Common myeloid progenitor, CD34-positive (primary cell): ENCODE results near the gene RAB15.
A peak's percentile ranks its signal among the peaks of the same experiment; 100 is the strongest.

Source experiments
- CTCF ChIA-PET: fragments of 350-600 bp; sonication (Branson Sonifier 250); formaldehyde crosslinking; loops from one replicate; lab custom pipeline; 2021; ENCODE audit warnings: antibody characterized with exemption; lab: Charles Lee
- POLR2A ChIA-PET: fragments of 350-600 bp; sonication (Branson Sonifier 250); formaldehyde crosslinking; loops from one replicate; lab custom pipeline; 2021; ENCODE audit warnings: antibody characterized with exemption; lab: Charles Lee
- DNase-seq, 3 donors: peaks; one replicate each; pipeline versions ENCODE4 v3.0.0 to v3.0.0-alpha.2; 2013
- H3K27ac ChIP-seq, 2 experiments: 1 replicate in 1 of 2; 2 replicates in 1 of 2; pipeline ENCODE4 v1.7.0; 2013; ENCODE audit warnings: inconsistent platforms in 2 of 2, low read length in 2 of 2, mild to moderate bottlenecking in 2 of 2, low read depth in 1 of 2, moderate library complexity in 1 of 2; ENCODE audit not compliant: severe bottlenecking in 2 of 2, insufficient read depth in 1 of 2, poor library complexity in 1 of 2
- H3K27me3 ChIP-seq, 5 experiments: replicated peaks in 2 of 5; 1 replicate in 3 of 5; 2 replicates in 2 of 5; pipeline versions ENCODE4 v1.6.1 to v1.7.0; 2013; ENCODE audit warnings: low read length in 4 of 5, mild to moderate bottlenecking in 2 of 5, moderate library complexity in 2 of 5, inconsistent platforms in 1 of 5; ENCODE audit not compliant: insufficient read depth in 5 of 5, control insufficient read depth in 4 of 5
- H3K36me3 ChIP-seq, 4 experiments: 1 replicate in 2 of 4; 2 replicates in 2 of 4; pipeline versions ENCODE4 v1.6.1 to v1.7.0; 2013; ENCODE audit warnings: low read length in 3 of 4, control low read depth in 1 of 4, mild to moderate bottlenecking in 1 of 4; ENCODE audit not compliant: control insufficient read depth in 4 of 4, insufficient read depth in 4 of 4
- H3K4me1 ChIP-seq, 4 experiments: 1 replicate in 3 of 4; 2 replicates in 1 of 4; pipeline versions ENCODE4 v1.6.1 to v1.7.1; 2013; ENCODE audit warnings: low read length in 3 of 4, mild to moderate bottlenecking in 3 of 4, control low read depth in 1 of 4, inconsistent platforms in 1 of 4, moderate library complexity in 1 of 4; ENCODE audit not compliant: control insufficient read depth in 4 of 4, insufficient read depth in 4 of 4; ENCODE audit errors: control extremely low read depth in 1 of 4
- H3K4me3 ChIP-seq, 7 experiments: 1 replicate in 4 of 7; 2 replicates in 3 of 7; pipeline versions ENCODE4 v1.5.1 to v1.7.0; 2013; ENCODE audit warnings: mild to moderate bottlenecking in 7 of 7, low read length in 6 of 7, moderate library complexity in 6 of 7, inconsistent platforms in 2 of 7, low read depth in 2 of 7, control low read depth in 1 of 7; ENCODE audit not compliant: insufficient read depth in 4 of 7, control insufficient read depth in 1 of 7; ENCODE audit errors: extremely low read depth in 1 of 7
- H3K9me3 ChIP-seq, 5 experiments: 1 replicate in 4 of 5; 2 replicates in 1 of 5; pipeline versions ENCODE4 v1.6.1 to v1.7.1; 2013; ENCODE audit warnings: low read length in 4 of 5, mild to moderate bottlenecking in 2 of 5, inconsistent platforms in 1 of 5, low read depth in 1 of 5, moderate library complexity in 1 of 5; ENCODE audit not compliant: control insufficient read depth in 4 of 5, insufficient read depth in 2 of 5; ENCODE audit errors: control extremely low read depth in 1 of 5
- WGBS: methylation state at CpG from one replicate; pipeline ENCODE4 v1.1.5; 2013; ENCODE audit not compliant: insufficient coverage; 5-methylcytosine and 5-hydroxymethylcytosine counted together

RAB15 gene

GRCh38 chr14:65000898-65001591, 28.9 kb upstream of the RAB15 start:
- H3K27me3 ChIP-seq: no peaks in the 10 kb centered on the region
- POLR2A ChIA-PET: interaction anchor here (1.2 kb wide), 1 partner anchor 11 kb away, joined by 3 read pairs; no protein-coding TSS in a partner anchor
- WGBS: 100% methylated on average over 1 of the region's 6 CpGs
- H3K4me1 ChIP-seq: no peaks in the 10 kb centered on the region
- peaks cover 0 to 7% (median 3%) of the 10 kb centered on the region in 4 experiments for H3K36me3 ChIP-seq
- CTCF ChIA-PET: interaction anchor here (0.7 to 7.2 kb wide), 6 partner anchors 11 to 28 kb away, joined by 3 to 44 read pairs (median 4); no protein-coding TSS in a partner anchor
- no peak for DNase-seq
- no peak overlapping the region for H3K4me3 ChIP-seq
- no peaks in the 10 kb centered on the region for H3K9me3 ChIP-seq
- no peak overlapping the region for H3K27ac ChIP-seq

- POLR2A ChIA-PET: no interaction called here
- CTCF ChIA-PET: interaction anchor here (0.5 to 7.2 kb wide), 7 partner anchors 10 to 22 kb away, joined by 3 to 44 read pairs (median 3); partner anchors contain the start of gene FNTB
- no peaks in the 10 kb centered on the region for H3K36me3 ChIP-seq
- peaks cover 2 to 10% (median 8%) of the 10 kb centered on the region in 4 experiments for H3K4me1 ChIP-seq
- H3K9me3 ChIP-seq: no peaks in the 10 kb centered on the region
- H3K27me3 ChIP-seq: no peaks in the 10 kb centered on the region
- H3K4me3 ChIP-seq: no peak overlapping the region
- no peak for DNase-seq
- no peak overlapping the region for H3K27ac ChIP-seq
These were observed 26.4 kb upstream of the RAB15 start for GRCh38 chr14:64998455-64998931.

- no peak for DNase-seq
- ChIA-PET CTCF (interaction anchor here (0.9 to 7.2 kb wide), 2 partner anchors 10 to 23 kb away, joined by 3 to 44 read pairs; no protein-coding TSS in a partner anchor), POLR2A (interaction anchor here (0.6 kb wide), 1 partner anchor 18 kb away, joined by 3 read pairs; no protein-coding TSS in a partner anchor)
These were observed 25.1 kb upstream of the RAB15 start for GRCh38 chr14:64997108-64997794.

GRCh38 chr14:64995291-64995690, 23.2 kb upstream of the RAB15 start:
- Histone ChIP-seq H3K27ac (no peak overlapping the region), H3K9me3 (no peaks in the 10 kb centered on the region), H3K4me3 (no peak overlapping the region), H3K36me3 (no peaks in the 10 kb centered on the region), H3K4me1 (peaks cover 11 to 37% (median 24%) of the 10 kb centered on the region in 4 experiments), H3K27me3 (no peaks in the 10 kb centered on the region)
- WGBS: no CpG with 5 or more reads among the region's 3 CpGs
- DNase-seq: no peak
- POLR2A ChIA-PET: no interaction called here
- CTCF ChIA-PET: interaction anchor here (0.8 to 16.2 kb wide), 4 partner anchors 13 to 59 kb away, joined by 3 to 236 read pairs (median 6); no protein-coding TSS in a partner anchor

More at GRCh38 chr14:64997108-64997794, 25.1 kb upstream of the RAB15 start:
- WGBS: 95% methylated on average over 5 of the region's 7 CpGs
- Histone ChIP-seq H3K4me3 (no peak overlapping the region), H3K36me3 (no peaks in the 10 kb centered on the region), H3K4me1 (peaks cover 11 to 20% (median 18%) of the 10 kb centered on the region in 4 experiments), H3K27ac (no peak overlapping the region), H3K27me3 (no peaks in the 10 kb centered on the region), H3K9me3 (no peaks in the 10 kb centered on the region)

- CTCF ChIA-PET: interaction anchor here (0.8 to 16.2 kb wide), 4 partner anchors 12 to 59 kb away, joined by 3 to 236 read pairs (median 6); no protein-coding TSS in a partner anchor
- Histone ChIP-seq H3K4me3 (no peak overlapping the region), H3K9me3 (no peaks in the 10 kb centered on the region), H3K36me3 (no peaks in the 10 kb centered on the region), H3K27me3 (no peaks in the 10 kb centered on the region), H3K4me1 (peaks cover 14 to 45% (median 32%) of the 10 kb centered on the region in 4 experiments), H3K27ac (no peak overlapping the region)
- POLR2A ChIA-PET: no interaction called here
- no peak for DNase-seq
- 100% methylated on average over 1 of the region's 2 CpGs for WGBS
These were observed 22.4 kb upstream of the RAB15 start for GRCh38 chr14:64994540-64994939.

- Histone ChIP-seq H3K4me3 (peak overlapping the region in 2 of 7 experiments; percentile 27 to 56), H3K9me3 (no peaks in the 10 kb centered on the region), H3K27ac (peak overlapping the region in 1 of 2 experiments; percentile 55), H3K36me3 (no peaks in the 10 kb centered on the region), H3K27me3 (no peaks in the 10 kb centered on the region), H3K4me1 (peaks cover 16 to 56% (median 38%) of the 10 kb centered on the region in 4 experiments)
- CTCF ChIA-PET: interaction anchor here (0.8 to 16.2 kb wide), 4 partner anchors 11 to 79 kb away, joined by 3 to 236 read pairs (median 6); no protein-coding TSS in a partner anchor
- WGBS: 100% methylated on average over 1 of the region's 3 CpGs
- POLR2A ChIA-PET: interaction anchor here (0.6 kb wide), 1 partner anchor 369 kb away, joined by 3 read pairs; no protein-coding TSS in a partner anchor
- DNase-seq: peak in 2 of 3 donors; percentile 53 to 62
These were observed 21.3 kb upstream of the RAB15 start for GRCh38 chr14:64993266-64993930.
